OCI-M1 (cell line): ENCODE data around the gene SLC25A44.

Experiments
- DNase-seq: peaks from one replicate; lab custom pipeline; 2025; lab: John Stamatoyannopoulos, UW

The SLC25A44 gene

GRCh38 chr1:156193488-156194299, at the start of gene SLC25A44:
Gene SLC25A44, plus strand, starts transcription at chr1:156194104. Its CDS starts 5,744 bp downstream, at chr1:156199848.
- peak; percentile 100 for DNase-seq

DNA sequence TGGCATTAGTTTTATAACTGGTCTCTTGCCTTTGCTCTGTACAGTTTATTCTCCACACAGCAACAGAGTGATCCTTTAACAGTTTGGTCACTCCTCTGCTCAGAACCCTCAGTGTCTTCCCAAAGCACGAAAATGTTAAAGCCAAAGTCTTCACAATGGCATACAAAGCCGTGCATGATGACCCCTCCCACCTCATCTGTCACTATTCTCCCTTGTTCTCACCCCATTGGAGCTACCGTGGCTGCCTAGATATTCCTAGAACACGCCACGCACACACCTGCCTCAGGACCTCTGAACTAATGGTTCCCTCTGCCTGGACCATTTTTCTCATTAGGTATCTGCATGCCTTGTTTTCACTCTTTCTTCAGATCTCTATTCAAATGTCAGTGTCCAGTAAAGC, 49.2 kb upstream of the SLC25A44 start:
- DNase-seq: no peak

DNA sequence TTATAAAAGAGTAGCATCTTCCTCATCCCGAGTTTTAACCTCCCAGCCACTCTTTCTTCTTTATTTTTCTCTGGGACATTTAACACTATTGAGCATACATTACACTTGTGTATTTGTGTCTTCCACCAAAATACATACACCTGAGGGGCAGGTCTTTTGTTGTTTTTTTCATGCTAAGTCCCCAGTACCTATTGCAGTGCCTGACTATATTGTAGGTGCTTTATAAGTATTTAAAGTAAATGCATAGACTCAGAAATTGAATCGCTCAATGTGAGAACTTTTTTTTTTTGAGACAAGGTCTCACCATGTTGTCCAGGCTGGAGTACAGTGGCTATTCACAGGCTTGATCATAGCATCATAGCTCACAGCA, 48.3 kb upstream of the SLC25A44 start:
- no peak for DNase-seq

- peak; percentile 94 for DNase-seq
Measured at GRCh38 chr1:156146020-156146768, 47.7 kb upstream of the SLC25A44 start.

DNA sequence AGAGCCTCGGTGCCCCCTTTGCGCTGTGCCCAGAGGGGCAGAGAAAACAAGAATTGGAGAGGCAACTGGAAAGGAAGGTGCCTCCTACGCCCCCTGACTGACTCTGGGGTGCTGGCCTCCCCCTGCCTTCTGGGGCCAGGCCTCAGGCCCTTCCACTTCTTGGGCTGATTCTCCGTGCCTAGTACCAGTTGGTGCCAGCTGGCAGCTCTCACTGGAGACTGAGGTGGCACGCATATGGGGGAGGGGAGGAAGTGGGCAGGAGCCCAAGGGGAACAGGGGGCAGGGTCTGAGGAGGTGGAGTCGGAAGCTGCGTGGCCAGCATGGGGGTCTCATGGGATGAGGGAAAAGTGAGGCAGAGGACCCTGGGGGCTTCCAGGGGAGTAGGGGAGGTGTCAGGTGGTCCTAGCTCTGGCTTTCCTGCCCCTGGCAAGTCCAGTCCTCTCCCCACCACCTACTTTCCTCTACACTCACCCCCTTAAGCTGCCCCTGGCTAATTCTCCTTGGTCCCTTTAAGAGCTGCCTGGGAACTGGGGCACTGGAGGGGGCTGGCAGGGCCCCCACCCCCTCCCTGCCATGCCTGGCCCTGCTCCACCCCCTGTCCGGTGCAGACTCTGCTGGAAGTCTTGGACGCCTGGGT, 47.0 kb upstream of the SLC25A44 start:
- no peak for DNase-seq

DNA sequence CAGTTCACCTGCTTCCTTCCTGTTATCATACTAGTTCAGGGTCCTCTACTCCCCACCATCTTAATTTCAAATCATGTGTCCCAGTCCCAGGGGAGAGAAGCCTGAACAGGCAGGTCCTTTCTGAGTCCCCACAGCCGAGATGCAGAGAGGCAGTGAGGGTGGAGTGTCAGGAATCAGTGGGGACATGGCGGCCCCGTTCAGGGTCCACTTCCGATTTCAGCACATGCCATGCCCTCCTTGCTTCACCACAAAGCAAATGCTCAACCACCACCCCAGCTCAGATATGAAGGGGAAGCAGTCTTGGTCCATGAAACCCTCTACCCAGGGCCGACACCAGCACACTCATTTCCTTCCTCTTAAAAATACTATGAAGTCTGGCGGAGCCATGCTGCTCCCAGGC, 45.7 kb upstream of the SLC25A44 start:
- peak; percentile 16 for DNase-seq

GRCh38 chr1:156149374-156150332, 44.3 kb upstream of the SLC25A44 start:
- DNase-seq: no peak

GRCh38 chr1:156150333-156151011, 43.4 kb upstream of the SLC25A44 start:
- no peak for DNase-seq

DNA sequence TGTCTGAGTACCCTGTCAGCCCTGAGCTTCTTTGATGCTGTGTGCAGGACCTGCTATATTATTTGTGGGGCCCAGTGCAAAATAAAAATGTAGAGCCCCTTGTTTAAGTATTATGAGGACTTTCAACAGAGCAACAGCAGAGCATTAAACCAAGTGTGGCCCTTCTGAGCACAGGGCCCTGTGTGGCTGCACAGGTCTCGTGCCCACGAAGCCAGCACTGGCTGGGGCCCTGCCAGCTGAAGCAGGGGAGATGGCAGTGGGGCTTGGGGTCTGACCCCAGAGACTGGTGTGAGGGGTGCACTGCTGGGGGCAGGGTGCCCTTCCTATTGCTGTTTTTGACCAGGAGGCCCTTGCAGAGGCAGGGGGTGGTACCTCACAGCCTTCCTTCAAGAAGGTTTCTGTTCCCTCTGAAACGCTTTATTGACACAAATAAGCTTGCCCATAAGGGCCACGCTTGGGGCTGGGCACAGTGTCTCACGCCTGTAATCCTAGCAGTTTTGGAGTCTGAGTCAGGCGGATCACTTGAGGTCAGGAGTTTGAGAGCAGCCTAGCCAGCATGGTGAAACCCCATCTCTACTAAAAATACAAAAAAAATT, 42.7 kb upstream of the SLC25A44 start:
- DNase-seq: no peak

DNA sequence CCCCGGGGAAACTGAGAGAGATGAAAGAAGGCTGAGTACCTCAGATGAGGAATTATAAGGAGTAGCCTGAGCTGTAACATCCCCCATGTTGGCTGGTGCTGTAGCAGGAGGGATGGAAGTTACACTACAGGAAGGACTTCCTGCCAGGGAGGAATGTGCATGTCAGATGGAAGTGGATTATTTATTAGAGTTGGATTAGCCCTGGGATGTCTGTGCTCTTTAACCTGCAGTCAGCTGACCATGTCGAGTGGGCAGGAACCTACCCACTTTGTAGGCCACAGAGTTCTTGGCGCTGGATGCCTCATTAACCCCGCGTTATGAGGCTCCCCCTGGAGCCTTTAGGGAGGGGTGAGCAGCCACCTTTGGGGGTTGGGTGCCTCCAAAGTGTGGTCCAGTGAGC, 41.3 kb upstream of the SLC25A44 start:
- DNase-seq: no peak

GRCh38 chr1:156153362-156153761, 40.5 kb upstream of the SLC25A44 start, which contains the start of gene SEMA4A:
Gene SEMA4A, plus strand, starts transcription at chr1:156153585. Its CDS starts 994 bp downstream, at chr1:156154579.
- no peak for DNase-seq

DNA sequence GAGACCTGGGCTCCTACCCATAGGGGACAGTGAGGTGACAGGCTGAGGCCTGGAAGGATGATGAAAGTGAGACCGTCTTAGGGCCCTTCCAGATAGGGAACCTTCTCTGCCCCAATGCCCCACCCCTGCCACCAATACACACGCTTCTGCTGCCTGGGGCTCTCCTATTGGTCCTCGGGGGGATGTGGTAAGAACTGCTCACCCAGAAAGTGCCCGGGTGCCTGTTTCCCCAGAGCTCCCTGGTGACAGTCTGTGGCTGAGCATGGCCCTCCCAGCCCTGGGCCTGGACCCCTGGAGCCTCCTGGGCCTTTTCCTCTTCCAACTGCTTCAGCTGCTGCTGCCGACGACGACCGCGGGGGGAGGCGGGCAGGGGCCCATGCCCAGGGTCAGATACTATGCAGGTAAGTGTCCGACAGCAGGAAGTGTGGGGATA, 39.6 kb upstream of the SLC25A44 start:
- DNase-seq: no peak

- DNase-seq: peak; percentile 25
Measured at GRCh38 chr1:156155756-156156510, 38.0 kb upstream of the SLC25A44 start.

GRCh38 chr1:156157506-156157905, 36.4 kb upstream of the SLC25A44 start:
- DNase-seq: no peak

DNA sequence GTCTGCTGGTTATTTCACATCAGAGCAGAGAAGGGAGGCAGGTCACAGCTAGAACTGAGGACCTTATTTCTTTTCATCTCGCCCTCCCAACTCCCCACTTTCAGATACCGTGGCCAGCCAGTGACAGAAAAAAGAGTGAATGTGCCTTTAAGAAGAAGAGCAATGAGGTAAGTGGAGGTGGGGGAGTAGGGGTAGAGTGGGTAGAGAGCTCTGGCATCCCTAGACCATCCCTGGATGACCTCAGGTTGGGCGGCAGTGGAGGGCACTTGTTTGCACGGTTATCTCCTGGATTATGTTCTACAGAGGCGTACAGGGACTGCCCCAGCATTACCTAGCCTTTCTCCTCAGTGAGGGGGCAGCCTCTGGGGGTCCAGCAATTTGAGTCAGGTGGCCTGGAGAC, 35.9 kb upstream of the SLC25A44 start:
- DNase-seq: no peak

- DNase-seq: no peak
Measured at GRCh38 chr1:156160000-156160742, 33.7 kb upstream of the SLC25A44 start.

- no peak for DNase-seq
Measured at GRCh38 chr1:156160743-156161171, 33.1 kb upstream of the SLC25A44 start.

- DNase-seq: no peak
Measured at GRCh38 chr1:156162430-156163037, 31.4 kb upstream of the SLC25A44 start.

DNA sequence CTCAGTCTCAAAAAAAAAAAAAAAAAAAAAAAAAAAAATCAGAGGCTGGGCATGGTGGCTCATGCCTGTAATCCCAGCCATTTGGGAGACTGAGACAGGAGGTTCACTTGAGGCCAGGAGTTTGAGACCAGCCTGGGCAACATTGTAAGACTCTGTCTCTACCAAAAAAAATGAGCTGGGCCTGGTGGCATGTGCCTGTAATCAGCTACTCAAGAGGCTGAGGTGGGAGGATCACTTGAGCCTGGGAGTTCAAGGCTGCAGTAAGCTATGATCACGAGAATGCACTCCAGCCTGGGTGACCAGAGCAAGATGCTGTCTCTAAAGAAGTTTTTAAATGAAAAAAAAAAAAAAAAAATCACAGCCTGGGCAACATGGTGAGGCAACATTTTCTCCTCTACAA, 30.2 kb upstream of the SLC25A44 start:
- DNase-seq: no peak
